HEK293 (cell line): ENCODE data around the gene OSBP2.

Experiments
- CTCF ChIA-PET: fragments of 350-600 bp; formaldehyde crosslinking; extraction: SDS; loops from one replicate; lab custom pipeline; 2021; ENCODE audit warnings: antibody characterized with exemption; lab: Yijun Ruan, JAX
- POLR2A ChIA-PET: fragments of 300-600 bp; formaldehyde crosslinking; extraction: SDS; loops from one replicate; lab custom pipeline; 2020; ENCODE audit warnings: antibody characterized with exemption, inconsistent platforms; lab: Yijun Ruan, JAX
- H3K27ac ChIP-seq: fragments of 200-500 bp; sonication (Bioruptor generic); 2 replicates; pipeline ENCODE4 v1.5.1; 2014; ENCODE audit warnings: low read depth, low read length, control low read depth, inconsistent platforms; ENCODE audit errors: extremely low read depth
- H3K36me3 ChIP-seq, 2 experiments: fragments of 200-500 bp in 1 of 2; sonication (Bioruptor generic) in 1 of 2; 1 replicate in 1 of 2; 2 replicates in 1 of 2; pipeline ENCODE4 v1.5.1; 2014 to 2017; ENCODE audit warnings: inconsistent platforms in 2 of 2, low read length in 2 of 2; ENCODE audit not compliant: control insufficient read depth in 2 of 2, insufficient read depth in 1 of 2
- H3K4me1 ChIP-seq: fragments of 200-500 bp; sonication (Bioruptor generic); 2 replicates; pipeline ENCODE4 v1.5.1; 2014; ENCODE audit warnings: mild to moderate bottlenecking, low read length, inconsistent platforms; ENCODE audit not compliant: control insufficient read depth, insufficient read depth
- H3K4me3 ChIP-seq: 2 replicates; pipeline ENCODE4 v1.5.1; 2011; ENCODE audit warnings: low read depth, mild to moderate bottlenecking, control low read depth, low read length, moderate library complexity
- H3K9me3 ChIP-seq: fragments of 200-500 bp; sonication (Bioruptor generic); 2 replicates; pipeline ENCODE4 v1.5.1; 2014; ENCODE audit warnings: low read depth, low read length, inconsistent platforms; ENCODE audit not compliant: control insufficient read depth, insufficient read depth
- BCL6B ChIP-seq: fragments of 450-650 bp; formaldehyde crosslinking; IDR thresholded peaks from 2 replicates; pipeline ENCODE4 v1.5.1; 2017; ENCODE audit warnings: missing biosample characterization, missing genetic modification characterization
- EGR2 ChIP-seq: fragments of 450-650 bp; formaldehyde crosslinking; IDR thresholded peaks from 2 replicates; pipeline ENCODE4 v1.5.1; 2016; ENCODE audit warnings: low read depth, missing biosample characterization, missing genetic modification characterization
- GLI4 ChIP-seq: fragments of 450-650 bp; formaldehyde crosslinking; IDR thresholded peaks from 2 replicates; pipeline ENCODE4 v1.5.1; 2016; ENCODE audit warnings: missing biosample characterization, missing genetic modification characterization
- HOXD13 ChIP-seq: sonication (generic); formaldehyde crosslinking; IDR thresholded peaks from 2 replicates; pipeline ENCODE4 v1.8.0; 2022; ENCODE audit warnings: missing genetic modification reagents, borderline replicate concordance
- PRDM1 ChIP-seq: fragments of 450-650 bp; formaldehyde crosslinking; IDR thresholded peaks from 2 replicates; pipeline ENCODE4; 2016; ENCODE audit warnings: missing biosample characterization, missing genetic modification characterization
- PRDM6 ChIP-seq: fragments of 450-650 bp; formaldehyde crosslinking; IDR thresholded peaks from 2 replicates; pipeline ENCODE4 v1.5.1; 2017; ENCODE audit warnings: missing biosample characterization, missing genetic modification characterization
- ZBTB20 ChIP-seq: fragments of 450-650 bp; formaldehyde crosslinking; IDR thresholded peaks from 2 replicates; pipeline ENCODE4 v1.5.1; 2016; ENCODE audit warnings: missing biosample characterization, missing genetic modification characterization
- ZEB2 ChIP-seq: fragments of 450-650 bp; formaldehyde crosslinking; IDR thresholded peaks from 2 replicates; pipeline ENCODE4 v1.5.1; 2016; ENCODE audit warnings: missing biosample characterization, missing genetic modification characterization
- ZFHX2 ChIP-seq: fragments of 450-650 bp; formaldehyde crosslinking; conservative IDR thresholded peaks from 2 replicates; pipeline ENCODE4 v1.5.1; 2016; ENCODE audit warnings: missing biosample characterization, missing genetic modification characterization
- ZNF184 ChIP-seq: fragments of 450-650 bp; IDR thresholded peaks from 2 replicates; pipeline ENCODE4 v1.5.1; 2018; ENCODE audit warnings: missing biosample characterization, mild to moderate bottlenecking, missing genetic modification characterization
- ZNF239 ChIP-seq: fragments of 450-650 bp; formaldehyde crosslinking; IDR thresholded peaks from 2 replicates; pipeline ENCODE4 v1.5.1; 2016; ENCODE audit warnings: missing biosample characterization, missing genetic modification characterization
- ZNF335 ChIP-seq: fragments of 450-650 bp; formaldehyde crosslinking; conservative IDR thresholded peaks from 2 replicates; pipeline ENCODE4 v1.5.1; 2016; ENCODE audit warnings: missing biosample characterization, missing genetic modification characterization
- ZNF341 ChIP-seq: fragments of 450-650 bp; formaldehyde crosslinking; IDR thresholded peaks from 2 replicates; pipeline ENCODE4; 2016; ENCODE audit warnings: low read depth, missing biosample characterization, missing genetic modification characterization
- ZNF423 ChIP-seq: fragments of 450-650 bp; formaldehyde crosslinking; IDR thresholded peaks from 2 replicates; pipeline ENCODE4 v1.5.1; 2016; ENCODE audit warnings: missing biosample characterization, missing genetic modification characterization
- ZNF514 ChIP-seq: fragments of 450-650 bp; formaldehyde crosslinking; IDR thresholded peaks from 2 replicates; pipeline ENCODE4 v1.5.1; 2016; ENCODE audit warnings: missing biosample characterization, missing genetic modification characterization
- ZNF529 ChIP-seq: fragments of 450-650 bp; formaldehyde crosslinking; IDR thresholded peaks from 2 replicates; pipeline ENCODE4 v1.5.1; 2017; ENCODE audit warnings: missing genetic modification characterization, missing biosample characterization; ENCODE audit not compliant: insufficient replicate concordance
- ZNF544 ChIP-seq: fragments of 450-650 bp; formaldehyde crosslinking; IDR thresholded peaks from 2 replicates; pipeline ENCODE4 v1.5.0; 2017; ENCODE audit warnings: missing biosample characterization, missing genetic modification characterization
- ZNF560 ChIP-seq: fragments of 450-650 bp; formaldehyde crosslinking; IDR thresholded peaks from 2 replicates; pipeline ENCODE4 v1.5.1; 2017; ENCODE audit warnings: missing biosample characterization, missing genetic modification characterization, borderline replicate concordance
- ZNF571 ChIP-seq: fragments of 450-650 bp; formaldehyde crosslinking; IDR thresholded peaks from 2 replicates; pipeline ENCODE4 v1.5.0; 2017; ENCODE audit warnings: missing biosample characterization, missing genetic modification characterization
- ZNF580 ChIP-seq: fragments of 450-650 bp; formaldehyde crosslinking; IDR thresholded peaks from 2 replicates; pipeline ENCODE4 v1.5.1; 2016; ENCODE audit warnings: missing biosample characterization, missing genetic modification characterization
- ZNF600 ChIP-seq: fragments of 450-650 bp; formaldehyde crosslinking; IDR thresholded peaks from 2 replicates; pipeline ENCODE4 v1.5.1; 2016; ENCODE audit warnings: missing biosample characterization, missing genetic modification characterization
- ZNF76 ChIP-seq: fragments of 450-650 bp; formaldehyde crosslinking; IDR thresholded peaks from 2 replicates; pipeline ENCODE4; 2016; ENCODE audit warnings: low read depth, missing biosample characterization, missing genetic modification characterization, borderline replicate concordance
- ZNF791 ChIP-seq: fragments of 450-650 bp; formaldehyde crosslinking; IDR thresholded peaks from 2 replicates; pipeline ENCODE4 v1.5.1; 2016; ENCODE audit warnings: missing biosample characterization, missing genetic modification characterization
- ZSCAN4 ChIP-seq: fragments of 450-650 bp; formaldehyde crosslinking; IDR thresholded peaks from 2 replicates; pipeline ENCODE4 v1.5.1; 2017; ENCODE audit warnings: missing biosample characterization, missing genetic modification characterization

The OSBP2 gene

GRCh38 chr22:30695871-30696655, 1.4 kb downstream of the OSBP2 start:
- H3K27ac ChIP-seq = no peak overlapping the region
- POLR2A ChIA-PET = interaction anchor here (0.6 kb wide), 1 partner anchor 686 kb away, joined by 3 read pairs; no protein-coding TSS in a partner anchor

GRCh38 chr22:30697975-30698374, 3.3 kb downstream of the OSBP2 start:
- POLR2A ChIA-PET = interaction anchor here (0.6 kb wide), 1 partner anchor 157 kb away, joined by 5 read pairs; no protein-coding TSS in a partner anchor
- Histone ChIP-seq H3K27ac (no peak overlapping the region), H3K4me1 (peaks cover 4% of the 10 kb centered on the region; the same call in 1 of the 2 replicates), H3K36me3 (no peaks in the 10 kb centered on the region), H3K4me3 (no peak overlapping the region), H3K9me3 (no peaks in the 10 kb centered on the region)
- CTCF ChIA-PET = no interaction called here
- TF ChIP-seq ZNF529 (tag by site-specific recombination) = no peak

More at GRCh38 chr22:30695871-30696655, 1.4 kb downstream of the OSBP2 start:
- TF ChIP-seq ZNF335 (tag by site-specific recombination) (peak; percentile 40), ZNF571 (tag by site-specific recombination) (no peak), ZNF341 (tag by site-specific recombination) (peak; percentile 51), GLI4 (no peak), PRDM6 (tag by site-specific recombination) (no peak), ZNF544 (tag by site-specific recombination) (no peak), ZNF514 (tag by site-specific recombination) (no peak), ZFHX2 (tag by site-specific recombination) (no peak), ZNF76 (tag by site-specific recombination) (no peak)
- CTCF ChIA-PET = interaction anchor here (0.7 to 1.2 kb wide), 4 partner anchors 59 to 224 kb away, joined by 4 to 7 read pairs (median 4); no protein-coding TSS in a partner anchor
- no peaks in the 10 kb centered on the region for H3K36me3 ChIP-seq
- no peaks in the 10 kb centered on the region for H3K9me3 ChIP-seq
- peaks cover 4% of the 10 kb centered on the region; the same call in 1 of the 2 replicates for H3K4me1 ChIP-seq
- H3K4me3 ChIP-seq = no peak overlapping the region

- no peaks in the 10 kb centered on the region for H3K9me3 ChIP-seq
- no peaks in the 10 kb centered on the region for H3K36me3 ChIP-seq
- POLR2A ChIA-PET = no interaction called here
- no peak overlapping the region for H3K27ac ChIP-seq
- H3K4me3 ChIP-seq = no peak overlapping the region
- no peaks in the 10 kb centered on the region; the same call in 1 of the 2 replicates for H3K4me1 ChIP-seq
- CTCF ChIA-PET = interaction anchor here (0.7 to 1.8 kb wide), 4 partner anchors 9 to 252 kb away, joined by 3 to 6 read pairs (median 4); no protein-coding TSS in a partner anchor
- TF ChIP-seq ZEB2 (tag by site-specific recombination) (no peak), HOXD13 (CRISPR knock-in tag) (no peak), ZNF600 (tag by site-specific recombination) (peak; percentile 64; the same call in 1 of the 2 replicates), ZNF529 (tag by site-specific recombination) (no peak), EGR2 (tag by site-specific recombination) (peak; percentile 47), ZSCAN4 (tag by site-specific recombination) (no peak), BCL6B (tag by site-specific recombination) (peak; percentile 94), ZNF239 (no peak), ZNF423 (no peak), ZBTB20 (tag by site-specific recombination) (no peak), ZNF791 (tag by site-specific recombination) (no peak), ZNF580 (no peak), ZNF184 (tag by site-specific recombination) (peak; percentile 50; the same call in 1 of the 2 replicates), PRDM1 (tag by site-specific recombination) (peak; percentile 82), ZNF560 (tag by site-specific recombination) (no peak), GLI4 (no peak), ZFHX2 (tag by site-specific recombination) (peak; percentile 37; the same call in 1 of the 2 replicates)
Observed at GRCh38 chr22:30701872-30702271, 7.2 kb downstream of the OSBP2 start.
